Astrocyte (in vitro differentiated cells and primary cell): Measurements from ENCODE around the gene C22orf39. TPM values are rescaled to one million over a fixed set of nuclear protein-coding genes. Genes with fewer than 3 reads are reported as not detected.
"Not testable (repeated sequence)": the region's sequence is repeated elsewhere in the genome, so short reads cannot be mapped to it uniquely, and the experiment has no call there.

Experiments used
- DNase-seq: peaks from one replicate; pipeline ENCODE4 v3.0.0-alpha.2; 2010; ENCODE audit warnings: low read depth
- FAIRE-seq: peaks from 2 replicates; lab custom pipeline; 2011; peaks lifted over from hg19 to GRCh38; lab: Jason Lieb, UNC
- H2AFZ ChIP-seq: 2 replicates; pipeline ENCODE4 v1.6.0; 2012; ENCODE audit warnings: low read depth, low read length, inconsistent platforms
- H3K27ac ChIP-seq: 2 replicates; pipeline ENCODE4 v1.5.1; 2011; ENCODE audit warnings: low read depth, low read length, inconsistent platforms
- H3K27me3 ChIP-seq: 2 replicates; pipeline ENCODE4 v1.6.0; 2011; ENCODE audit warnings: low read length, inconsistent platforms; ENCODE audit not compliant: insufficient read depth
- H3K36me3 ChIP-seq: 2 replicates; pipeline ENCODE4 v1.5.1; 2011; ENCODE audit warnings: low read length, inconsistent platforms; ENCODE audit not compliant: insufficient read depth
- H3K4me1 ChIP-seq: 2 replicates; pipeline ENCODE4 v1.5.1; 2011; ENCODE audit warnings: low read length, inconsistent platforms; ENCODE audit not compliant: insufficient read depth
- H3K4me2 ChIP-seq: 2 replicates; pipeline ENCODE4 v1.6.0; 2012; ENCODE audit warnings: low read length, inconsistent platforms
- H3K4me3 ChIP-seq: 2 replicates; pipeline ENCODE4 v1.5.1; 2011; ENCODE audit warnings: low read depth, mild to moderate bottlenecking, low read length, inconsistent platforms; ENCODE audit not compliant: insufficient read depth
- H3K79me2 ChIP-seq: 2 replicates; pipeline ENCODE4 v1.6.0; 2012; ENCODE audit warnings: mild to moderate bottlenecking, low read length, inconsistent platforms; ENCODE audit not compliant: insufficient read depth
- H3K9ac ChIP-seq: 2 replicates; pipeline ENCODE4 v1.6.0; 2012; ENCODE audit warnings: mild to moderate bottlenecking, low read length, inconsistent platforms
- H3K9me3 ChIP-seq: 2 replicates; pipeline ENCODE4 v1.5.1; 2012; ENCODE audit warnings: low read depth, mild to moderate bottlenecking, low read length, inconsistent platforms; ENCODE audit not compliant: insufficient read depth
- H4K20me1 ChIP-seq: 2 replicates; pipeline ENCODE4 v1.6.0; 2012; ENCODE audit warnings: low read length, inconsistent platforms; ENCODE audit not compliant: insufficient read depth
- H3K27ac Mint-ChIP-seq: one replicate; pipeline ENCODE4 v1.8.0; 2021; ENCODE audit warnings: mild to moderate bottlenecking, mixed read lengths; ENCODE audit not compliant: unreplicated experiment
- H3K27me3 Mint-ChIP-seq: one replicate; pipeline ENCODE4 v1.8.0; 2021; ENCODE audit warnings: low read depth, mixed read lengths; ENCODE audit not compliant: unreplicated experiment
- H3K36me3 Mint-ChIP-seq: one replicate; pipeline ENCODE4 v1.8.0; 2021; ENCODE audit warnings: low read depth, mixed read lengths; ENCODE audit not compliant: unreplicated experiment
- H3K4me1 Mint-ChIP-seq: one replicate; pipeline ENCODE4 v1.8.0; 2021; ENCODE audit warnings: low read depth, mixed read lengths; ENCODE audit not compliant: unreplicated experiment
- H3K4me3 Mint-ChIP-seq: one replicate; pipeline ENCODE4 v1.8.0; 2021; ENCODE audit warnings: mild to moderate bottlenecking, moderate library complexity, mixed read lengths; ENCODE audit not compliant: unreplicated experiment
- H3K9me3 Mint-ChIP-seq: one replicate; pipeline ENCODE4 v1.8.0; 2021; ENCODE audit warnings: mild to moderate bottlenecking, mixed read lengths; ENCODE audit not compliant: unreplicated experiment
- EZH2 ChIP-seq: IDR thresholded peaks from 2 replicates; pipeline ENCODE4 v1.6.1; 2012; ENCODE audit warnings: mild to moderate bottlenecking, low read length, inconsistent platforms; ENCODE audit not compliant: insufficient read depth
- total RNA-seq: library from RNA; stranded (reverse); gene quantifications from 2 replicates; pipeline ENCODE4 v1.2.1, GENCODE V29; 2021
- TF ChIP-seq, protein P1 (sequence below): IDR thresholded peaks from 2 replicates; pipeline ENCODE4 v1.5.1; 2011; ENCODE audit warnings: low read depth, mild to moderate bottlenecking, inconsistent platforms, low read length, moderate library complexity; ENCODE audit not compliant: insufficient read depth

The C22orf39 gene
- total RNA-seq, 1 donor from 2014 or later: 14.5 TPM

GRCh38 chr22:19442166-19442565, 5.3 kb downstream of the C22orf39 start:
- FAIRE-seq: no peak
- peaks cover 57% of the 10 kb centered on the region for H4K20me1 ChIP-seq

DNA sequence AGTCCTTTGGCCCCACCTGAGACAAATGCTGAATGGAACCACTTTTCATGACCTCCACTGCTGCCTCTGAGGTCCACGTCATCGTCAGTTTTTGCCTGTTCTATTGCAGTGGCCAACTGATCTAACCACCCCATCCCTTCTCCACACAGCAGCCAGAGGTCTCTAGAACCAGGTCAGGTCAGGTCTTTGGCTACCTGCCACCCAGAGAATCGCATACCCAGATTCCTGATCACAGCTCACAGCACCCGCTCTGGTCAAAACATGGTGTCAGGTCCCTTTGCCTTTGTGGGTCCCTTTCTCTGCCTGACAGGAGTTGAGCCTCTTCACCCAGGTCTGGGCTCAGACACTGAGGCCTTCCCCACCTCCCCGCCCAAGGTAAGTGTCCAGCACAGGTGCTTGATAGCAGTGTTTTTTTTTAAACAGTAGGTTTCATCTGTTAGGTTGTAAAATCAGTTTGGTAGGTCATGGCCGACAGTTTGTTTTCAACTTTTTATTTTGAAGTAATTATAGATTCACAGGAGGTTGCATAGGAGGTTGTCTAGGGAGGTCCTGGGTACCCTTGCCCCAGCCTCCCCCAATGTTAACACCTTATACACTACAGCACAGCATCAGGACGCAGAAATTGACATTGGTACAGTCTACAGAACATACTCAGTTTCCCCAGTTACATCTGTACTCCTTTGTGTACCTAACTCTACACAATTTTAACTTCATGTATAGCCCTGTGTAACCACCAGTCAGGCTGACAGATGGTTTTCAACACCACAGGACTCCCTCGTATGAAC, 6.9 kb downstream of the C22orf39 start:
- Histone ChIP-seq H3K27me3 (no peaks in the 10 kb centered on the region), H3K9me3 (no peaks in the 10 kb centered on the region), H3K36me3 (peaks cover 9% of the 10 kb centered on the region), H3K27ac (no peak overlapping the region), H2AFZ (no peak overlapping the region), H3K9ac (no peak overlapping the region), H3K4me1 (peaks cover 4% of the 10 kb centered on the region), H3K79me2 (peaks cover 62% of the 10 kb centered on the region), H4K20me1 (peaks cover 48% of the 10 kb centered on the region), H3K4me2 (no peak overlapping the region), H3K4me3 (no peak overlapping the region)
- FAIRE-seq (no peak), DNase-seq (no peak)
- H3K4me1 Mint-ChIP-seq: peaks cover 2% of the 10 kb centered on the region
- no peaks in the 10 kb centered on the region for H3K27me3 Mint-ChIP-seq
- H3K36me3 Mint-ChIP-seq: peaks cover 7% of the 10 kb centered on the region
- no peak for TF ChIP-seq EZH2
- TF ChIP-seq, protein P1, sequence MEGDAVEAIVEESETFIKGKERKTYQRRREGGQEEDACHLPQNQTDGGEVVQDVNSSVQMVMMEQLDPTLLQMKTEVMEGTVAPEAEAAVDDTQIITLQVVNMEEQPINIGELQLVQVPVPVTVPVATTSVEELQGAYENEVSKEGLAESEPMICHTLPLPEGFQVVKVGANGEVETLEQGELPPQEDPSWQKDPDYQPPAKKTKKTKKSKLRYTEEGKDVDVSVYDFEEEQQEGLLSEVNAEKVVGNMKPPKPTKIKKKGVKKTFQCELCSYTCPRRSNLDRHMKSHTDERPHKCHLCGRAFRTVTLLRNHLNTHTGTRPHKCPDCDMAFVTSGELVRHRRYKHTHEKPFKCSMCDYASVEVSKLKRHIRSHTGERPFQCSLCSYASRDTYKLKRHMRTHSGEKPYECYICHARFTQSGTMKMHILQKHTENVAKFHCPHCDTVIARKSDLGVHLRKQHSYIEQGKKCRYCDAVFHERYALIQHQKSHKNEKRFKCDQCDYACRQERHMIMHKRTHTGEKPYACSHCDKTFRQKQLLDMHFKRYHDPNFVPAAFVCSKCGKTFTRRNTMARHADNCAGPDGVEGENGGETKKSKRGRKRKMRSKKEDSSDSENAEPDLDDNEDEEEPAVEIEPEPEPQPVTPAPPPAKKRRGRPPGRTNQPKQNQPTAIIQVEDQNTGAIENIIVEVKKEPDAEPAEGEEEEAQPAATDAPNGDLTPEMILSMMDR: no peak
- no peak overlapping the region for H3K27ac Mint-ChIP-seq
- no peaks in the 10 kb centered on the region for H3K9me3 Mint-ChIP-seq
- H3K4me3 Mint-ChIP-seq: no peak overlapping the region

More at GRCh38 chr22:19442166-19442565, 5.3 kb downstream of the C22orf39 start:
- no peak for TF ChIP-seq EZH2
- TF ChIP-seq, protein P1: no peak
- Mint-ChIP-seq H3K4me1 (peaks cover 10% of the 10 kb centered on the region), H3K27me3 (no peaks in the 10 kb centered on the region), H3K4me3 (no peak overlapping the region), H3K27ac (no peak overlapping the region), H3K36me3 (peaks cover 7% of the 10 kb centered on the region), H3K9me3 (no peaks in the 10 kb centered on the region)
- H3K79me2 ChIP-seq: peaks cover 75% of the 10 kb centered on the region
- H3K27ac ChIP-seq: no peak overlapping the region
- no peak overlapping the region for H3K4me2 ChIP-seq
- no peaks in the 10 kb centered on the region for H3K9me3 ChIP-seq
- no peak overlapping the region for H2AFZ ChIP-seq
- no peak overlapping the region for H3K9ac ChIP-seq
- peaks cover 6% of the 10 kb centered on the region for H3K36me3 ChIP-seq
- no peak overlapping the region for H3K4me3 ChIP-seq
- DNase-seq: no peak
- peaks cover 7% of the 10 kb centered on the region for H3K4me1 ChIP-seq
- no peaks in the 10 kb centered on the region for H3K27me3 ChIP-seq

DNA sequence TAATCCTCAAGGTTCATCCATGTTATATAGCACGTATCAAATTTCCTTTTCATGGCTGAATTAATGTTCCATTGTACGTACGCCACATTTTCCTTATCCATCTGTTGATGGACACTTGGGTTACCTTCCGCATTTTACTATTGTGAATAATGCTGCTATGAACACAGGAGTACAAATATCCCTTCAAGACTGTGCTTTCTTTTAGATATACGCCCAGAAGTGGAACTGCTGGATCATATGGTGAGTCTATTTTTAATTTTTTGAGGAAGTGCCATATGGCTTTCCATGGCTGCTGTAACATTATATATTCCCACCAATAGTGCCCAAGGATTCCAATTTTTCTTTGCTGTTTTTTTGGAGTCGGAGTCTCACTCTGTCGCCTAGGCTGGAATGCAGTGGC, 9.2 kb downstream of the C22orf39 start:
- H3K4me1 ChIP-seq: no peaks in the 10 kb centered on the region
- H3K4me3 Mint-ChIP-seq: no peak overlapping the region
- peaks cover 9% of the 10 kb centered on the region for H3K36me3 Mint-ChIP-seq
- peaks cover 10% of the 10 kb centered on the region for H3K36me3 ChIP-seq
- no peaks in the 10 kb centered on the region for H3K9me3 Mint-ChIP-seq
- no peaks in the 10 kb centered on the region for H3K27me3 ChIP-seq
- no peak overlapping the region for H3K27ac Mint-ChIP-seq
- no peak for DNase-seq
- H4K20me1 ChIP-seq: peaks cover 25% of the 10 kb centered on the region
- no peak overlapping the region for H3K4me2 ChIP-seq
- H3K9me3 ChIP-seq: no peaks in the 10 kb centered on the region
- no peaks in the 10 kb centered on the region for H3K27me3 Mint-ChIP-seq
- no peak for TF ChIP-seq EZH2
- TF ChIP-seq, protein P1: no peak
- no peak overlapping the region for H3K9ac ChIP-seq
- no peak overlapping the region for H3K27ac ChIP-seq
- no peak overlapping the region for H2AFZ ChIP-seq
- H3K79me2 ChIP-seq: peaks cover 39% of the 10 kb centered on the region
- no peak overlapping the region for H3K4me3 ChIP-seq
- H3K4me1 Mint-ChIP-seq: peaks cover 2% of the 10 kb centered on the region
- no peak for FAIRE-seq

DNA sequence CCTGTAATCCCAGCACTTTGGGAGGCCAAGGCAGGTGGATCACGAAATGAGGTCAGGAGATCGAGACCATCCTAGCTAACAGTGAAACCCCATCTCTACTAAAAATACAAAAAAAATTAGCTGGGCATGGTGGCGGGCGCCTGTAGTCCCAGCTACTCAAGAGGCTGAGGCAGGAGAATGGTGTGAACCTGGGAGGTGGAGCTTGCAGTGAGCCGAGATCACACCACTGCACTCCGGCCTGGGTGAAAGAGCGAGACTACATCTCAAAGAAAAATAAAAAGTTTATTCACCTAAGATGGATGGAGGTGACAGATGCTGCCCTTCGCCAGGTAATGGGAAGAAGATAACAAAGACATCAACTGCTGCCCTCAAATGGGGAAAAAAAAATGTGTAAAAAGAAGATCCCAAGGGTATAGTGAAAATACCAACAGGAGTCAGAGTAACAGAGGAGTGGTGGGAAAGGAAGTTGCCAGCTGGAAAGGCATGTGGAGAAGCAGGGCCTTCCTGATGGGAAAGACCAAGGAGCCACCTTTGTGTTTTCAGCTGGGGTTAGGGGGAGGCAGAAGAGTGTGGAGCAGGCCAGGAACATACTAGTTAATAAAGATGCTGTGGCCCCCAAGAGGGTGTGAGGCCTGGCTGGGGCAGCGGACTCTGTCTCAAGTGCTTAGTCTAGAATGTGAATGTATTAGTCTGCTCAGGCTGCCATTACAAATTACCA, 10.9 kb downstream of the C22orf39 start:
- H3K27ac ChIP-seq, H3K9ac ChIP-seq, H3K27me3 ChIP-seq, H3K27ac Mint-ChIP-seq, H2AFZ ChIP-seq, DNase-seq, H3K4me1 Mint-ChIP-seq, H3K9me3 Mint-ChIP-seq, H3K4me2 ChIP-seq, FAIRE-seq, H3K36me3 ChIP-seq, H3K36me3 Mint-ChIP-seq, H3K27me3 Mint-ChIP-seq, H3K4me1 ChIP-seq, H3K9me3 ChIP-seq, H3K4me3 ChIP-seq: not testable (repeated sequence)
- peak overlapping the region; percentile 51 for H3K4me3 Mint-ChIP-seq
- Histone ChIP-seq H3K79me2 (peaks cover 31% of the 10 kb centered on the region), H4K20me1 (peaks cover 10% of the 10 kb centered on the region)
